ENCODE results near the gene MICAL2. TPM values are rescaled to one million over a fixed set of nuclear protein-coding genes. Genes with fewer than 3 reads are reported as not detected.

The MICAL2 gene
- total RNA-seq, 1 donor from 2014 or later, result 20.8 TPM

DNA sequence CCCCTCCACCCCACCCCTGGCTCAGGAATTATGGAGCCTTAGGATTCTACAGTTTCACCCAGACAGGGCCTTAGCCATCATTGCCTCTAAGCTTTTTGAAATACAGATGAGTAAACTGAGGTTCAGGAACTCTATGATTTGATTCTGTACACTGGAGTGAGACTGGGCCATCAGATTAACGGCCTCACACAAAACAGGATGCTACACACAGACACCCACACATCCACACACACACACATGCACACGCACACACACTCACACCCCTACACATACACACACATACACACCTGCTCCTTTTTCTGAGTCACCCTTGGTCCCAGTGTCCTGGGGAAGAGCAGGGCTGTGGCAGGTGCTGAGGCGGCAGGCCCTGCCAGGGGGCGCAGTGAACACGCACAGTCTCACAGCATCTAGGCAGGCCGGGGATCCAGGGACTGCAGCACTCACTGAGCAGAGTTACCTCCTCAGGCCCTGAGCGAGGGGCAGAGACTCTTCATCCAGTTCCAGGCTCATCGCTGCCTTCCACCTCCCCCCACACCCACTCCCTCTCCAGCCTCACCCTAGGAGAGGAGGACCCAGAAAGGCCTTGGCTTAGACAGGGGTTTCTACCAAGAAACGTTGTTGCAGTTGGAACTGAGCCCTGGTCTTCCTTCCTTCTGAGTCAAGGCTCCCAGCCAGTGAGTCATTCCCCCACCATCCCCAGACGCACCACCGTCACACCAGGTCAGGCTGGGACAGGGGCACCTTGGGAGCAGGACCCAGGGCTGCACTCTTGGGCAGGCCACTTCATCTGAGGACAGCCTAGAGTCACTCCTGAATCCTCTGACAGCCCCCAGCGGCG lies 177.2 kb downstream of the MICAL2 start:
- no peaks in the 10 kb centered on the region for H3K9me3 Mint-ChIP-seq (ENCODE audit: unreplicated experiment)
- H3K4me1 Mint-ChIP-seq (ENCODE audit: unreplicated experiment), result peaks cover 61% of the 10 kb centered on the region
- H3K27me3 Mint-ChIP-seq (ENCODE audit: unreplicated experiment), result no peaks in the 10 kb centered on the region
- H3K4me3 Mint-ChIP-seq (ENCODE audit: unreplicated experiment), result peak overlapping the region; percentile 33
- peak; percentile 86 for DNase-seq (ENCODE audit: extremely low spot score, unreplicated experiment)
- peak; percentile 54 for TF ChIP-seq CTCF (IDR thresholded peaks at IDR 0.05)
- peak overlapping the region; percentile 97 for H3K27ac Mint-ChIP-seq (ENCODE audit: unreplicated experiment)
- no peaks in the 10 kb centered on the region for H3K36me3 Mint-ChIP-seq (ENCODE audit: unreplicated experiment)

- Mint-ChIP-seq H3K4me1 (ENCODE audit: unreplicated experiment) (peaks cover 56% of the 10 kb centered on the region), H3K36me3 (ENCODE audit: unreplicated experiment) (no peaks in the 10 kb centered on the region), H3K9me3 (ENCODE audit: unreplicated experiment) (no peaks in the 10 kb centered on the region), H3K27me3 (ENCODE audit: unreplicated experiment) (no peaks in the 10 kb centered on the region), H3K27ac (ENCODE audit: unreplicated experiment) (peak overlapping the region; percentile 97), H3K4me3 (ENCODE audit: unreplicated experiment) (no peak overlapping the region)
- peak; percentile 95 for DNase-seq (ENCODE audit: extremely low spot score, unreplicated experiment)
- TF ChIP-seq CTCF (IDR thresholded peaks at IDR 0.05), result peak; percentile 94
Observed at GRCh38 chr11:12288212-12288930, 178.0 kb downstream of the MICAL2 start.

- Mint-ChIP-seq H3K27me3 (ENCODE audit: unreplicated experiment) (no peaks in the 10 kb centered on the region), H3K36me3 (ENCODE audit: unreplicated experiment) (no peaks in the 10 kb centered on the region), H3K4me1 (ENCODE audit: unreplicated experiment) (peaks cover 52% of the 10 kb centered on the region), H3K27ac (ENCODE audit: unreplicated experiment) (peak overlapping the region; percentile 97), H3K4me3 (ENCODE audit: unreplicated experiment) (no peak overlapping the region), H3K9me3 (ENCODE audit: unreplicated experiment) (no peaks in the 10 kb centered on the region)
- DNase-seq (ENCODE audit: extremely low spot score, unreplicated experiment), result no peak
- no peak for TF ChIP-seq CTCF (IDR thresholded peaks at IDR 0.05)
Observed at GRCh38 chr11:12288931-12289666, 178.7 kb downstream of the MICAL2 start.

GRCh38 chr11:12289667-12290476 lies 179.5 kb downstream of the MICAL2 start:
- DNase-seq (ENCODE audit: extremely low spot score, unreplicated experiment), result peak; percentile 56
- H3K4me1 Mint-ChIP-seq (ENCODE audit: unreplicated experiment), result peaks cover 44% of the 10 kb centered on the region
- H3K9me3 Mint-ChIP-seq (ENCODE audit: unreplicated experiment), result no peaks in the 10 kb centered on the region
- H3K27me3 Mint-ChIP-seq (ENCODE audit: unreplicated experiment), result no peaks in the 10 kb centered on the region
- no peak overlapping the region for H3K4me3 Mint-ChIP-seq (ENCODE audit: unreplicated experiment)
- H3K36me3 Mint-ChIP-seq (ENCODE audit: unreplicated experiment), result no peaks in the 10 kb centered on the region
- no peak overlapping the region for H3K27ac Mint-ChIP-seq (ENCODE audit: unreplicated experiment)
- no peak for TF ChIP-seq CTCF (IDR thresholded peaks at IDR 0.05)

Measured in osteocyte (in vitro differentiated cells).